Left renal cortex interstitium (tissue), 4 donors: ENCODE data around the gene CPLX4. TPM values are rescaled to one million over a fixed set of nuclear protein-coding genes. Genes with fewer than 3 reads are reported as not detected.

ENCODE experiments used
- DNase-seq, 4 donors: peaks; one replicate each; pipeline ENCODE4 v3.0.0-alpha.2; 2013; ENCODE audit warnings: low read depth in 4 of 4, low spot score in 2 of 4, missing footprints in 1 of 4
- polyA plus RNA-seq, 4 donors: library from polyadenylated mRNA; unstranded; fragments of 120-200 nt; gene quantifications; one replicate each; pipeline ENCODE4 v1.2.1, GENCODE V29; 2013; ENCODE audit not compliant: insufficient read length in 4 of 4

The CPLX4 gene
- polyA plus RNA-seq, 4 donors: 0.13 to 0.24 (median 0.17) TPM

GRCh38 chr18:59308248-59308937 is 10.1 kb downstream of the CPLX4 start:
- peak; percentile 37 to 63 (median 46) for DNase-seq

- DNase-seq: no peak
Measured at GRCh38 chr18:59306640-59307039, 11.8 kb downstream of the CPLX4 start.

- no peak for DNase-seq
Measured at GRCh38 chr18:59305295-59305694, 13.2 kb downstream of the CPLX4 start.

GRCh38 chr18:59303656-59304195 is 14.7 kb downstream of the CPLX4 start:
- no peak for DNase-seq

GRCh38 chr18:59303006-59303405 is 15.4 kb downstream of the CPLX4 start:
- no peak for DNase-seq

GRCh38 chr18:59301929-59302328 is 16.5 kb downstream of the CPLX4 start:
- no peak for DNase-seq

GRCh38 chr18:59300676-59301285 is 17.7 kb downstream of the CPLX4 start:
- no peak for DNase-seq

- DNase-seq: no peak
Measured at GRCh38 chr18:59298871-59299270, 19.6 kb downstream of the CPLX4 start.

GRCh38 chr18:59293317-59293716 is 25.1 kb downstream of the CPLX4 start:
- no peak for DNase-seq

- DNase-seq: no peak
Measured at GRCh38 chr18:59286341-59286740, 32.1 kb downstream of the CPLX4 start.

- no peak for DNase-seq
Measured at GRCh38 chr18:59282341-59282740, 36.1 kb downstream of the CPLX4 start.

GRCh38 chr18:59279722-59280121 is 38.7 kb downstream of the CPLX4 start:
- DNase-seq: no peak

GRCh38 chr18:59279193-59279592 is 39.3 kb downstream of the CPLX4 start:
- DNase-seq: no peak

- DNase-seq: no peak
Measured at GRCh38 chr18:59278793-59279192, 39.7 kb downstream of the CPLX4 start.

GRCh38 chr18:59276047-59276446 is 42.4 kb downstream of the CPLX4 start:
- no peak for DNase-seq

- no peak for DNase-seq
Measured at GRCh38 chr18:59275406-59275949, 43.0 kb downstream of the CPLX4 start.

GRCh38 chr18:59274533-59274928 is 43.9 kb downstream of the CPLX4 start:
- no peak for DNase-seq

- DNase-seq: no peak
Measured at GRCh38 chr18:59273759-59274532, 44.5 kb downstream of the CPLX4 start.

GRCh38 chr18:59272891-59273758 is 45.3 kb downstream of the CPLX4 start, which contains the start of gene RAX:
RAX (minus strand) TSS chr18:59273454; CDS start chr18:59273206, 248 bp downstream.
- no peak for DNase-seq
